ENCODE data around the gene DGKD.

Gene DGKD

DNA sequence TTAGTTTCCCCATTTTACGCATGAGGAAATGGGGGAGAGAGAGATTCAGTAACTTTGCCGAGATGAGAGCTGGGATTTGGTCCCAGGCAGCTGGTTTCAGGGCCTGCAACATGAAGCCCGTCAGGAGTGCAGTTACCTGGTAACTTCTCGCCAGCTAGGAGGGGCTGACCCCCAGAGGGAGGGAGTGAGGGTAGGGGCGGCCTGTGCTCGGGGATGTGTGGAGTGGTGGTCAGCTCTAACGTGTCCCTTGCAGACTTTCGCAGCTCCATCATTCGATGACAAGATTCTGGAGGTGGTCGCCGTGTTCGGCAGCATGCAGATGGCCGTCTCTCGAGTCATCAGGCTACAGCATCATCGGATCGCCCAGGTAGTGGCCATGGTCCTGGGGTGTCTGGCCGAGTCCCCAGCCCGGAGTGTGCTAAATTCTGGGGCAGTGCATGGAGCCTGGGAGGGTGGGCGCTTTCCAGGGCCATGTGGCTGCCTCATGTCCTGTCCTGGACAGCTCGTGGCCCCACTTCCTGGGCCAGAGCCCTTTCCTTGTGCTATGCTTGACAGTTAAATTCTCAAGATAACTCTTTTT lies 103.8 kb downstream of the DGKD start:
- H3K4me3 ChIP-seq (ENCODE audit: low read length), result no peak overlapping the region
- TF ChIP-seq, protein P1, sequence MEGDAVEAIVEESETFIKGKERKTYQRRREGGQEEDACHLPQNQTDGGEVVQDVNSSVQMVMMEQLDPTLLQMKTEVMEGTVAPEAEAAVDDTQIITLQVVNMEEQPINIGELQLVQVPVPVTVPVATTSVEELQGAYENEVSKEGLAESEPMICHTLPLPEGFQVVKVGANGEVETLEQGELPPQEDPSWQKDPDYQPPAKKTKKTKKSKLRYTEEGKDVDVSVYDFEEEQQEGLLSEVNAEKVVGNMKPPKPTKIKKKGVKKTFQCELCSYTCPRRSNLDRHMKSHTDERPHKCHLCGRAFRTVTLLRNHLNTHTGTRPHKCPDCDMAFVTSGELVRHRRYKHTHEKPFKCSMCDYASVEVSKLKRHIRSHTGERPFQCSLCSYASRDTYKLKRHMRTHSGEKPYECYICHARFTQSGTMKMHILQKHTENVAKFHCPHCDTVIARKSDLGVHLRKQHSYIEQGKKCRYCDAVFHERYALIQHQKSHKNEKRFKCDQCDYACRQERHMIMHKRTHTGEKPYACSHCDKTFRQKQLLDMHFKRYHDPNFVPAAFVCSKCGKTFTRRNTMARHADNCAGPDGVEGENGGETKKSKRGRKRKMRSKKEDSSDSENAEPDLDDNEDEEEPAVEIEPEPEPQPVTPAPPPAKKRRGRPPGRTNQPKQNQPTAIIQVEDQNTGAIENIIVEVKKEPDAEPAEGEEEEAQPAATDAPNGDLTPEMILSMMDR (conservative IDR thresholded peaks at IDR 0.05; ENCODE audit: low read depth, low read length), result no peak
- DNase-seq (ENCODE audit: low read depth), result no peak

DNA sequence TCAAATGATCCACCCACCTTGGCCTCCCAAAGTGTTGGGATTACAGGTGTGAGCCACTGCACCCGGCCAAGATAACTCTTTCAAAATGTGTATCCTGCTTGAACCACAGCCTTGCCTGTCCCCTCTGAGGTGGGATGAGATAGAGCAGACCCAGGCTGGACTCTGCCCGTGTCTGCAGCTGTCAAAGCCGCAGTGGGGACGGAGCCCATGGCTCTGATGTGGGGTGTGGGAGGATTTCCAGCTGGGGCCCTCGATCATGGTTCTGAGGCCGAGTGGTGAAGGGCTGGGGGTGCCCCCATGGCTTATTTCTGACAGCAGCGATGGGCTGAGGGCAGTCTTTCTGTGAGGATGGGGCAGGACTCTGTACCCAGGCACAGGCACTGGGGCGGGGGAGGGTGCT lies 104.5 kb downstream of the DGKD start:
- no peak for DNase-seq (ENCODE audit: low read depth)
- no peak overlapping the region for H3K4me3 ChIP-seq (ENCODE audit: low read length)
- TF ChIP-seq, protein P1 (conservative IDR thresholded peaks at IDR 0.05; ENCODE audit: low read depth, low read length), result no peak

DNA sequence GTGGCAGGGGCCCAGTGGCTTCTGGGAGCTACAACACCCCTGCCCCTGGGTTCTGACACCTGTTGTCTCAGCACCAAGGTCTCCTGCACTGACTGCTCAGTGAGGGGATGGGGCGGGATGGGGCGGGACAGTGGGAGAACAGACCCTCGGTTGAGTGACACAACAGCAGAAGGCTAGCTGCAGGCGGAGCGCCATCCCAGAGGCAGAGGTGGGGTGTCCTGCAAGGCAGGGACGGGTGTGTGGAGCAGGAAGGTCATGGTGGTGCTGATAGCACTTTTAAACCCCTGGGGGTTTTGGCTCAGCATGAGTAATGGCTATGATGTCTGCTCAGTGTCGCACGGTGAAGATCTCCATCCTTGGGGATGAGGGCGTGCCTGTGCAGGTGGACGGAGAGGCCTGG lies 105.1 kb downstream of the DGKD start:
- TF ChIP-seq, protein P1 (conservative IDR thresholded peaks at IDR 0.05; ENCODE audit: low read depth, low read length), result no peak
- H3K4me3 ChIP-seq (ENCODE audit: low read length), result no peak overlapping the region
- DNase-seq (ENCODE audit: low read depth), result no peak

DNA sequence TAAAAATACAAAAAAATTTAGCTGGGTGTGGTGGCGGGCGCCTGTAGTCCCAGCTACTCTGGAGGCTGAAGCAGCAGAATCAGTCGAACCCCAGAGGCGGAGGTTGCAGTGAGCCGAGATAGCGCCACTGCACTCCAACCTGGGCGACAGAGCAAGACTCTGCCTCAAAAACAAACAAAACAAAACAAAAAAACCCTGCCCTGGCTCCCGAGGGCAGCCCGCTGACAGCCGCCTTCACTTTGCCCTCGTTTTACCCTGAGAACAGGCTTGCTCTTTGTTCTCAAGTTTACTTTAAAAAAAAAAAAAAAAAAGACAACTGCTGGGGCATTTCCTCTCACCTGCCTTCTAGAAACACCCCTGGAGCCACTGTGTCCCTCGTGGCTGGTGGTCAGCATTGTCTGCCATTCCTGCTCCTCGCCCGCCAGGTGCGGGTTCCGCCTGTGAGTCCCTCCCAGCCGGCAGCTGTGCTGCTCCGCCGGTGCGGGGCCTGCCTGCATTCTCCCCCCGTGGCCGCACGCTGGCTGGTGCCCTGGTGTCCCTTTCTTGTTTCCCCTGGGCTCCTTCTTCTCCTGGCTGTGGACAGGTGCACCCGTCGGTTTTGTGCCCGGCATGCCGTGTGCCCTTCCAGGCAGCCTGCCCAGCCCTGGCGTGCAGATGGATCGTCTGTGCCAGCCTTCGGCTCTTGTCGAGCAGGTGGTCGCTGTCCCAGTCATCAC lies 106.6 kb downstream of the DGKD start:
- TF ChIP-seq, protein P1 (conservative IDR thresholded peaks at IDR 0.05; ENCODE audit: low read depth, low read length), result no peak
- no peak for DNase-seq (ENCODE audit: low read depth)
- no peak overlapping the region for H3K4me3 ChIP-seq (ENCODE audit: low read length)

DNA sequence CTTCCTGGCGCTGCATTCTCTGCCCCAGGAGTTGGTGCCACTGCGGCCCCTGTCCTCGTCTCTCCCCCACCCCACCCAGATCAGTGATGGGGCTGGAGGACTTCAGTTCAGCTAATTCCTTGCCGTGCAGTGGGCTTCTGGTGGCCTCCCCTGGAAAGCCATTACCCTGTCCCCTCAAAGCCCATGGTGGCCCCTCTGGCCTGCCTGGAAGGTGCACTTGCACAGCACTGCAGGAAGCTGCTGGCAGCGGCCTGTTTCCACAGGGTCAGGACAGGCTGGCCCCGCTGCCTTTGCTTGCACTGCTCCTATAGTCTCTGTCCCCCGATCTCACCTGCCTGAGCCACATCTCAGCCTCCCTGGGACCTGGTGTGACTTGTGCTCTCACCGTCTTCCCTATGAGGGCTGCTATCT lies 107.2 kb downstream of the DGKD start:
- no peak for DNase-seq (ENCODE audit: low read depth)
- H3K4me3 ChIP-seq (ENCODE audit: low read length), result no peak overlapping the region
- TF ChIP-seq, protein P1 (conservative IDR thresholded peaks at IDR 0.05; ENCODE audit: low read depth, low read length), result no peak

DNA sequence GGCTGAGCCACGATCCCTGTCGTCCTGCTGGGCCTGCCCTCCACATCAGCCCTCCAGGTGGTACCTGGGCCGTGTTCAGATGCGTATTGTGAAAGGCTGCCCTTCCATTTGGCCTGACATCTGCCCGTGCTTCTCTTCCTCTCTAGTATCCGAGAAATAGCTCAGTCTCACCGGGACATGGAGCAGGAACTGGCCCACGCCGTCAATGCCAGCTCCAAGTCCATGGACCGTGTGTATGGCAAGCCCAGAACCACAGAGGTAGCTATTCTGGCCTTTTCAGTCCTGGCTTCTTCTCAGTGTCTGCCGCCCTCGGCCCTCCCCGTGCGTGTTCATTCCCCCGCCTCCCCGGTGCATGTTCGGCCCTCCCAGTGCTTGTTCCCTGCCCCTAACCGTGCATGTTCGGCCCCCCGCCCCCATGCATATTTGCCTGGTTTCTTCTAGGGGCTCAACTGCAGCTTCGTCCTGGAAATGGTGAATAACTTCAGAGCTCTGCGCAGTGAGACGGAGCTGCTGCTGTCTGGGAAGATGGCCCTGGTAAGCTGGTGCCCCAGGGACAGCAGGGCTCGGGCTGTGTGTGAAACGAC lies 108.0 kb downstream of the DGKD start:
- no peak overlapping the region for H3K4me3 ChIP-seq (ENCODE audit: low read length)
- DNase-seq (ENCODE audit: low read depth), result no peak
- TF ChIP-seq, protein P1 (conservative IDR thresholded peaks at IDR 0.05; ENCODE audit: low read depth, low read length), result no peak
